GM23338 (cell line): ENCODE data around the gene REXO5. TPM values are rescaled to one million over a fixed set of nuclear protein-coding genes. Genes with fewer than 3 reads are reported as not detected.

ENCODE experiments used
- ATAC-seq: fragments of 200-7000 bp; cut with Tn5 transposase; 3 replicates; pipeline ENCODE4 v1.9.1; 2020
- DNase-seq: peaks from one replicate; pipeline ENCODE4 v3.0.0-alpha.2; 2015; ENCODE audit warnings: low spot score
- H2AFZ ChIP-seq: fragments of 200-600 bp; sonication (generic); 2 replicates; pipeline ENCODE4 v1.8.0; 2016; ENCODE audit warnings: antibody characterized with exemption, mild to moderate bottlenecking, moderate library complexity
- H3F3A ChIP-seq: fragments of 200-600 bp; sonication (generic); replicated peaks from 2 replicates; pipeline ENCODE4 v1.8.0; 2017; ENCODE audit warnings: antibody characterized with exemption, mixed run types, low read depth
- H3K27ac ChIP-seq: fragments of 200-600 bp; sonication (generic); 2 replicates; pipeline ENCODE4 v1.6.1; 2016; ENCODE audit warnings: low read depth
- H3K27me3 ChIP-seq: fragments of 200-600 bp; sonication (generic); 2 replicates; pipeline ENCODE4 v1.8.0; 2016; ENCODE audit warnings: mild to moderate bottlenecking, mixed run types, moderate library complexity; ENCODE audit not compliant: insufficient read depth
- H3K36me3 ChIP-seq: fragments of 200-600 bp; sonication (generic); 2 replicates; pipeline ENCODE4 v1.8.0; 2016; ENCODE audit warnings: mild to moderate bottlenecking; ENCODE audit not compliant: insufficient read depth
- H3K4me1 ChIP-seq: fragments of 200-600 bp; sonication (generic); 2 replicates; pipeline ENCODE4 v1.8.0; 2016; ENCODE audit warnings: mild to moderate bottlenecking, moderate library complexity; ENCODE audit not compliant: insufficient read depth
- H3K4me2 ChIP-seq: fragments of 200-600 bp; sonication (generic); 2 replicates; pipeline ENCODE4 v1.7.1; 2017; ENCODE audit warnings: mixed run types
- H3K4me3 ChIP-seq: fragments of 200-600 bp; sonication (generic); 2 replicates; pipeline ENCODE4 v1.6.1; 2016; ENCODE audit warnings: mixed run types
- H3K79me2 ChIP-seq: fragments of 200-600 bp; sonication (generic); replicated peaks from 2 replicates; pipeline ENCODE4 v1.8.0; 2017; ENCODE audit warnings: mild to moderate bottlenecking; ENCODE audit not compliant: insufficient read depth
- H3K9me2 ChIP-seq: fragments of 200-600 bp; sonication (generic); 2 replicates; pipeline ENCODE4 v1.8.0; 2017; ENCODE audit not compliant: insufficient read depth
- H4K20me1 ChIP-seq: fragments of 200-600 bp; sonication (generic); replicated peaks from 2 replicates; pipeline ENCODE4 v1.8.0; 2017; ENCODE audit warnings: mild to moderate bottlenecking; ENCODE audit not compliant: insufficient read depth
- H3K27ac Mint-ChIP-seq: 2 replicates; pipeline ENCODE4 v1.8.0; 2020; ENCODE audit warnings: inconsistent platforms, mild to moderate bottlenecking, moderate library complexity, mixed read lengths
- H3K27me3 Mint-ChIP-seq: 3 replicates; pipeline ENCODE4 v1.8.0; 2022; ENCODE audit warnings: low read depth, mild to moderate bottlenecking, moderate library complexity, mixed read lengths, inconsistent platforms; ENCODE audit not compliant: insufficient read depth, poor library complexity
- H3K36me3 Mint-ChIP-seq: 3 replicates; pipeline ENCODE4 v1.8.0; 2021; ENCODE audit warnings: low read depth, mild to moderate bottlenecking, inconsistent platforms, moderate library complexity, mixed read lengths
- H3K4me1 Mint-ChIP-seq: 3 replicates; pipeline ENCODE4 v1.8.0; 2020; ENCODE audit warnings: mild to moderate bottlenecking, inconsistent platforms, mixed read lengths
- H3K4me3 Mint-ChIP-seq: 3 replicates; pipeline ENCODE4 v1.8.0; 2021; ENCODE audit warnings: moderate library complexity, mild to moderate bottlenecking, inconsistent platforms, mixed read lengths
- H3K9me3 Mint-ChIP-seq: 3 replicates; pipeline ENCODE4 v1.8.0; 2020; ENCODE audit warnings: moderate library complexity, mild to moderate bottlenecking, inconsistent platforms, mixed read lengths
- EZH2phosphoT487 ChIP-seq: fragments of 200-600 bp; sonication (generic); IDR thresholded peaks from one replicate; pipeline ENCODE4 v1.8.1; 2018; ENCODE audit warnings: antibody characterized with exemption; ENCODE audit not compliant: unreplicated experiment
- JUNB ChIP-seq: IDR thresholded peaks from one replicate; pipeline ENCODE4 v1.6.1; 2016; ENCODE audit warnings: antibody characterized with exemption; ENCODE audit not compliant: unreplicated experiment
- NANOG ChIP-seq: IDR thresholded peaks from 2 replicates; pipeline ENCODE4 v1.6.1; 2016; ENCODE audit warnings: antibody characterized with exemption, borderline replicate concordance
- POLR2AphosphoS5 ChIP-seq: IDR thresholded peaks from 2 replicates; pipeline ENCODE4 v1.6.1; 2016; ENCODE audit warnings: antibody characterized with exemption, low read depth
- polyA plus RNA-seq: library from polyadenylated mRNA; unstranded; fragments of >200 nt; fragmentation: Nextera tagmentation; extraction: Ambion mirVana; gene quantifications from 2 replicates; pipeline ENCODE4 v1.2.1, GENCODE V29; 2016
- total RNA-seq: library from RNA; depleted of rRNA; stranded (reverse); fragments of >200 nt; shearing (Covaris generic); gene quantifications from 2 replicates; pipeline ENCODE4 v1.2.3, GENCODE V29; 2014
- TF ChIP-seq, protein P1 (sequence below): IDR thresholded peaks from one replicate; pipeline ENCODE4 v1.6.1; 2018; ENCODE audit warnings: antibody characterized with exemption; ENCODE audit not compliant: unreplicated experiment
- TF ChIP-seq, protein P2 (sequence below): fragments of 250-450 bp; sonication (Bioruptor Pico); IDR thresholded peaks from 2 replicates; pipeline ENCODE4 v1.5.0; 2020; ENCODE audit warnings: mild to moderate bottlenecking, moderate library complexity

Gene REXO5
- total and polyA plus RNA-seq, 2 experiments from 2014 or later: 6.5 to 6.9 TPM

DNA sequence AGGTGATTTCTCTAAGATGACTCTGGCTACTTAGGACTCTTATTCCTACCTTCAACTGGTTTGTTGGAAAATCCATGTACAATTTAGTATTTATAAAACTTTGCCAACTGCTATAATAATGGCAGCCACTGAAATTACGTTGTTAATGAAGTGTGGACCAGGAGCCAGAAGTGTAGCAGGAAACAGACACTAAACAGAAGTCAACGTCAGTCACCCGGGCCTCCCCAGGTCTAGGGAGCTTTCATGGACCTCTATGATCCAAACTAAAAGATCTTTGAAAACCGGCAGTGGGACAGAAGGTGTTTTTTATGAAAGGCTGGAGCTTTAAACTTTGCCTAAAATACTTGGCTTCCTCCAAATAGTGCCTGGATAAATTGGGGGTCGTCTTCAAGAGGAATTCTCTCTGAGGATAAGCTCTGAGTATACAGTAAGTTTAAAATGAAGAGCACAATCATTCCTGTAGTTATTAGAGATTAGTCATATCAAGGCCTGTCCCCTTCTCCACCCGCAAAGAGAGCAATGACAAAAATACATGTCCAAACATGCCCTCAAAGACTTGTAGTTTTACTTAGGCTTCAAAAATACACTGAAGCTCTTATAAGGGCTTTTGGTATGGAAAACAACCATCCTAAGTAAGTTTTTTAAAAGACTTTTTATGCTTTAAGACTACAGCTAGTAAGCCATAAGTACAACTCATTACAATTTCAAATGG, 59.2 kb downstream of the REXO5 start:
- H3K36me3 Mint-ChIP-seq: peaks cover 29% of the 10 kb centered on the region
- Histone ChIP-seq H3F3A (no peaks in the 10 kb centered on the region), H3K36me3 (no peaks in the 10 kb centered on the region), H3K4me3 (no peak overlapping the region), H4K20me1 (no peaks in the 10 kb centered on the region; the same call in 1 of the 2 replicates), H2AFZ (no peak overlapping the region), H3K4me1 (peaks cover 24% of the 10 kb centered on the region), H3K27ac (peak overlapping the region; percentile 30; the same call in 1 of the 2 replicates), H3K9me2 (peaks cover 6% of the 10 kb centered on the region; the same call in 1 of the 2 replicates), H3K27me3 (no peaks in the 10 kb centered on the region), H3K4me2 (no peak overlapping the region), H3K79me2 (peaks cover 77% of the 10 kb centered on the region)
- DNase-seq: no peak
- peaks cover 3% of the 10 kb centered on the region for H3K27me3 Mint-ChIP-seq
- H3K4me3 Mint-ChIP-seq: no peak overlapping the region
- no peaks in the 10 kb centered on the region for H3K9me3 Mint-ChIP-seq
- H3K27ac Mint-ChIP-seq: peak overlapping the region; percentile 88
- peaks cover 41% of the 10 kb centered on the region for H3K4me1 Mint-ChIP-seq
- ATAC-seq: no peak
- TF ChIP-seq JUNB (no peak), EZH2phosphoT487 (no peak), POLR2AphosphoS5 (no peak), NANOG (no peak)
- TF ChIP-seq, protein P1, sequence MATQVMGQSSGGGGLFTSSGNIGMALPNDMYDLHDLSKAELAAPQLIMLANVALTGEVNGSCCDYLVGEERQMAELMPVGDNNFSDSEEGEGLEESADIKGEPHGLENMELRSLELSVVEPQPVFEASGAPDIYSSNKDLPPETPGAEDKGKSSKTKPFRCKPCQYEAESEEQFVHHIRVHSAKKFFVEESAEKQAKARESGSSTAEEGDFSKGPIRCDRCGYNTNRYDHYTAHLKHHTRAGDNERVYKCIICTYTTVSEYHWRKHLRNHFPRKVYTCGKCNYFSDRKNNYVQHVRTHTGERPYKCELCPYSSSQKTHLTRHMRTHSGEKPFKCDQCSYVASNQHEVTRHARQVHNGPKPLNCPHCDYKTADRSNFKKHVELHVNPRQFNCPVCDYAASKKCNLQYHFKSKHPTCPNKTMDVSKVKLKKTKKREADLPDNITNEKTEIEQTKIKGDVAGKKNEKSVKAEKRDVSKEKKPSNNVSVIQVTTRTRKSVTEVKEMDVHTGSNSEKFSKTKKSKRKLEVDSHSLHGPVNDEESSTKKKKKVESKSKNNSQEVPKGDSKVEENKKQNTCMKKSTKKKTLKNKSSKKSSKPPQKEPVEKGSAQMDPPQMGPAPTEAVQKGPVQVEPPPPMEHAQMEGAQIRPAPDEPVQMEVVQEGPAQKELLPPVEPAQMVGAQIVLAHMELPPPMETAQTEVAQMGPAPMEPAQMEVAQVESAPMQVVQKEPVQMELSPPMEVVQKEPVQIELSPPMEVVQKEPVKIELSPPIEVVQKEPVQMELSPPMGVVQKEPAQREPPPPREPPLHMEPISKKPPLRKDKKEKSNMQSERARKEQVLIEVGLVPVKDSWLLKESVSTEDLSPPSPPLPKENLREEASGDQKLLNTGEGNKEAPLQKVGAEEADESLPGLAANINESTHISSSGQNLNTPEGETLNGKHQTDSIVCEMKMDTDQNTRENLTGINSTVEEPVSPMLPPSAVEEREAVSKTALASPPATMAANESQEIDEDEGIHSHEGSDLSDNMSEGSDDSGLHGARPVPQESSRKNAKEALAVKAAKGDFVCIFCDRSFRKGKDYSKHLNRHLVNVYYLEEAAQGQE: no peak
- TF ChIP-seq, protein P2, sequence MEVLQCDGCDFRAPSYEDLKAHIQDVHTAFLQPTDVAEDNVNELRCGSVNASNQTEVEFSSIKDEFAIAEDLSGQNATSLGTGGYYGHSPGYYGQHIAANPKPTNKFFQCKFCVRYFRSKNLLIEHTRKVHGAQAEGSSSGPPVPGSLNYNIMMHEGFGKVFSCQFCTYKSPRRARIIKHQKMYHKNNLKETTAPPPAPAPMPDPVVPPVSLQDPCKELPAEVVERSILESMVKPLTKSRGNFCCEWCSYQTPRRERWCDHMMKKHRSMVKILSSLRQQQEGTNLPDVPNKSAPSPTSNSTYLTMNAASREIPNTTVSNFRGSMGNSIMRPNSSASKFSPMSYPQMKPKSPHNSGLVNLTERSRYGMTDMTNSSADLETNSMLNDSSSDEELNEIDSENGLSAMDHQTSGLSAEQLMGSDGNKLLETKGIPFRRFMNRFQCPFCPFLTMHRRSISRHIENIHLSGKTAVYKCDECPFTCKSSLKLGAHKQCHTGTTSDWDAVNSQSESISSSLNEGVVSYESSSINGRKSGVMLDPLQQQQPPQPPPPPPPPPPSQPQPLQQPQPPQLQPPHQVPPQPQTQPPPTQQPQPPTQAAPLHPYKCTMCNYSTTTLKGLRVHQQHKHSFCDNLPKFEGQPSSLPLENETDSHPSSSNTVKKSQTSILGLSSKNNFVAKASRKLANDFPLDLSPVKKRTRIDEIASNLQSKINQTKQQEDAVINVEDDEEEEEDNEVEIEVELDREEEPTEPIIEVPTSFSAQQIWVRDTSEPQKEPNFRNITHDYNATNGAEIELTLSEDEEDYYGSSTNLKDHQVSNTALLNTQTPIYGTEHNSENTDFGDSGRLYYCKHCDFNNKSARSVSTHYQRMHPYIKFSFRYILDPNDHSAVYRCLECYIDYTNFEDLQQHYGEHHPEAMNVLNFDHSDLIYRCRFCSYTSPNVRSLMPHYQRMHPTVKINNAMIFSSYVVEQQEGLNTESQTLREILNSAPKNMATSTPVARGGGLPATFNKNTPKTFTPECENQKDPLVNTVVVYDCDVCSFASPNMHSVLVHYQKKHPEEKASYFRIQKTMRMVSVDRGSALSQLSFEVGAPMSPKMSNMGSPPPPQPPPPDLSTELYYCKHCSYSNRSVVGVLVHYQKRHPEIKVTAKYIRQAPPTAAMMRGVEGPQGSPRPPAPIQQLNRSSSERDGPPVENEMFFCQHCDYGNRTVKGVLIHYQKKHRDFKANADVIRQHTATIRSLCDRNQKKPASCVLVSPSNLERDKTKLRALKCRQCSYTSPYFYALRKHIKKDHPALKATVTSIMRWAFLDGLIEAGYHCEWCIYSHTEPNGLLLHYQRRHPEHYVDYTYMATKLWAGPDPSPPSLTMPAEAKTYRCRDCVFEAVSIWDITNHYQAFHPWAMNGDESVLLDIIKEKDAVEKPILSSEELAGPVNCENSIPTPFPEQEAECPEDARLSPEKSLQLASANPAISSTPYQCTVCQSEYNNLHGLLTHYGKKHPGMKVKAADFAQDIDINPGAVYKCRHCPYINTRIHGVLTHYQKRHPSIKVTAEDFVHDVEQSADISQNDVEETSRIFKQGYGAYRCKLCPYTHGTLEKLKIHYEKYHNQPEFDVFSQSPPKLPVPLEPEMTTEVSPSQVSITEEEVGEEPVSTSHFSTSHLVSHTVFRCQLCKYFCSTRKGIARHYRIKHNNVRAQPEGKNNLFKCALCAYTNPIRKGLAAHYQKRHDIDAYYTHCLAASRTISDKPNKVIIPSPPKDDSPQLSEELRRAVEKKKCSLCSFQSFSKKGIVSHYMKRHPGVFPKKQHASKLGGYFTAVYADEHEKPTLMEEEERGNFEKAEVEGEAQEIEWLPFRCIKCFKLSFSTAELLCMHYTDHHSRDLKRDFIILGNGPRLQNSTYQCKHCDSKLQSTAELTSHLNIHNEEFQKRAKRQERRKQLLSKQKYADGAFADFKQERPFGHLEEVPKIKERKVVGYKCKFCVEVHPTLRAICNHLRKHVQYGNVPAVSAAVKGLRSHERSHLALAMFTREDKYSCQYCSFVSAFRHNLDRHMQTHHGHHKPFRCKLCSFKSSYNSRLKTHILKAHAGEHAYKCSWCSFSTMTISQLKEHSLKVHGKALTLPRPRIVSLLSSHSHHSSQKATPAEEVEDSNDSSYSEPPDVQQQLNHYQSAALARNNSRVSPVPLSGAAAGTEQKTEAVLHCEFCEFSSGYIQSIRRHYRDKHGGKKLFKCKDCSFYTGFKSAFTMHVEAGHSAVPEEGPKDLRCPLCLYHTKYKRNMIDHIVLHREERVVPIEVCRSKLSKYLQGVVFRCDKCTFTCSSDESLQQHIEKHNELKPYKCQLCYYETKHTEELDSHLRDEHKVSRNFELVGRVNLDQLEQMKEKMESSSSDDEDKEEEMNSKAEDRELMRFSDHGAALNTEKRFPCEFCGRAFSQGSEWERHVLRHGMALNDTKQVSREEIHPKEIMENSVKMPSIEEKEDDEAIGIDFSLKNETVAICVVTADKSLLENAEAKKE (CRISPR knock-in tag): no peak
